KMS-11 (cell line): ENCODE results near the gene MTHFSD.

Experiments used
- H2AFZ ChIP-seq: fragments of 200-600 bp; sonication (generic); 2 replicates; pipeline ENCODE4 v1.6.1; 2016; ENCODE audit warnings: antibody characterized with exemption, mixed run types, low read depth
- H3K27ac ChIP-seq: fragments of 200-600 bp; sonication (generic); 2 replicates; pipeline ENCODE4 v1.6.1; 2016; ENCODE audit warnings: mild to moderate bottlenecking, mixed run types
- H3K27me3 ChIP-seq: fragments of 200-600 bp; sonication (generic); 2 replicates; pipeline ENCODE4 v1.6.1; 2017; ENCODE audit warnings: mild to moderate bottlenecking, low read depth, mixed run types, moderate library complexity; ENCODE audit not compliant: insufficient read depth
- H3K36me3 ChIP-seq: fragments of 200-600 bp; sonication (generic); 2 replicates; pipeline ENCODE4 v1.6.1; 2017; ENCODE audit warnings: mild to moderate bottlenecking, mixed run types; ENCODE audit not compliant: insufficient read depth
- H3K4me1 ChIP-seq: fragments of 200-600 bp; sonication (generic); 2 replicates; pipeline ENCODE4 v1.6.1; 2016; ENCODE audit warnings: mild to moderate bottlenecking, low read depth, mixed run types; ENCODE audit not compliant: poor library complexity, severe bottlenecking
- H3K4me2 ChIP-seq: fragments of 200-600 bp; sonication (generic); 2 replicates; pipeline ENCODE4 v1.7.0; 2016; ENCODE audit warnings: mild to moderate bottlenecking, mixed run types
- H3K4me3 ChIP-seq: fragments of 200-600 bp; sonication (generic); IDR thresholded peaks from 2 replicates; pipeline ENCODE4 v1.6.1; 2017; ENCODE audit warnings: low read depth, low read length, mixed read lengths; ENCODE audit not compliant: insufficient read depth
- H3K79me2 ChIP-seq: fragments of 200-600 bp; sonication (generic); 2 replicates; pipeline ENCODE4 v1.6.1; 2016; ENCODE audit warnings: low read depth, mixed run types; ENCODE audit not compliant: insufficient read depth
- H3K9ac ChIP-seq: fragments of 200-600 bp; sonication (generic); 2 replicates; pipeline ENCODE4 v1.6.1; 2016; ENCODE audit warnings: mild to moderate bottlenecking, mixed run types
- H4K20me1 ChIP-seq: fragments of 200-600 bp; sonication (generic); 2 replicates; pipeline ENCODE4 v1.6.1; 2016; ENCODE audit warnings: mild to moderate bottlenecking, mixed run types; ENCODE audit not compliant: insufficient read depth
- CTCF ChIP-seq: fragments of 200-600 bp; sonication (generic); conservative IDR thresholded peaks from 2 replicates; pipeline ENCODE4 v1.6.1; 2017; ENCODE audit warnings: low read depth, mild to moderate bottlenecking, antibody characterized with exemption, low read length, moderate library complexity, mixed read lengths

MTHFSD gene

DNA sequence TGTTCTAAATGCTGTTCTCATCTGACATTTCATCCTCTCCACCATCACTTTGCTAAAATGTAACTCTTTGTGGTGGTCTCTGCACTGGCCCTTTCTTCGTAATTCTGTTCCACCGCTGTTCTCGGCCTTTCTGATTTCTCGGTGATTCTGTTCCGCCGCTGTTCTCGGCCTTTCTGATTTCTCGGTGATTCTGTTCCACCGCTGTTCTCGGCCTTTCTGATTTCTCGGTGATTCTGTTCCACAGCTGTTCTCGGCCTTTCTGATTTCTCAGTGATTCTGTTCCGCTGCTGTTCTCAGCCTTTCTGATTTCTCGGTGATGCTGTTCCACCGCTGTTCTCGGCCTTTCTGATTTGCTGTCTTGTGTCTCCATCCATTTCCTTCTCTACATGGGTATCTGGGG is 32.4 kb downstream of the MTHFSD start:
- no peaks in the 10 kb centered on the region for H3K4me1 ChIP-seq
- no peaks in the 10 kb centered on the region for H3K79me2 ChIP-seq
- H2AFZ ChIP-seq, result no peak overlapping the region
- TF ChIP-seq CTCF, result no peak
- H4K20me1 ChIP-seq, result no peaks in the 10 kb centered on the region
- H3K27ac ChIP-seq, result no peak overlapping the region
- no peak overlapping the region for H3K9ac ChIP-seq
- no peak overlapping the region for H3K4me3 ChIP-seq
- H3K27me3 ChIP-seq, result peaks cover 32% of the 10 kb centered on the region; the same call in 1 of the 2 replicates
- H3K4me2 ChIP-seq, result no peak overlapping the region
- H3K36me3 ChIP-seq, result no peaks in the 10 kb centered on the region

- Histone ChIP-seq H3K4me1 (no peaks in the 10 kb centered on the region), H3K27me3 (peaks cover 38% of the 10 kb centered on the region; the same call in 1 of the 2 replicates), H3K4me3 (no peak overlapping the region), H3K36me3 (no peaks in the 10 kb centered on the region), H4K20me1 (no peaks in the 10 kb centered on the region), H3K79me2 (no peaks in the 10 kb centered on the region), H3K4me2 (no peak overlapping the region), H3K9ac (no peak overlapping the region), H3K27ac (no peak overlapping the region), H2AFZ (no peak overlapping the region)
- TF ChIP-seq CTCF, result no peak
Measured at GRCh38 chr16:86521236-86522197, 33.5 kb downstream of the MTHFSD start.

GRCh38 chr16:86520317-86521210 is 34.5 kb downstream of the MTHFSD start:
- no peak overlapping the region for H2AFZ ChIP-seq
- H3K4me1 ChIP-seq, result no peaks in the 10 kb centered on the region
- TF ChIP-seq CTCF, result no peak; the same call in none of the 2 replicates
- H3K36me3 ChIP-seq, result no peaks in the 10 kb centered on the region
- peaks cover 44% of the 10 kb centered on the region; the same call in 1 of the 2 replicates for H3K27me3 ChIP-seq
- peak overlapping the region; percentile 31; the same call in 1 of the 2 replicates for H3K4me2 ChIP-seq
- H4K20me1 ChIP-seq, result no peaks in the 10 kb centered on the region
- H3K27ac ChIP-seq, result no peak overlapping the region
- no peak overlapping the region for H3K9ac ChIP-seq
- no peak overlapping the region for H3K4me3 ChIP-seq
- H3K79me2 ChIP-seq, result no peaks in the 10 kb centered on the region

GRCh38 chr16:86519649-86520316 is 35.3 kb downstream of the MTHFSD start:
- Histone ChIP-seq H3K79me2 (no peaks in the 10 kb centered on the region), H3K27me3 (peaks cover 52% of the 10 kb centered on the region; the same call in 1 of the 2 replicates), H2AFZ (no peak overlapping the region), H3K9ac (no peak overlapping the region), H3K27ac (no peak overlapping the region), H4K20me1 (no peaks in the 10 kb centered on the region), H3K4me3 (no peak overlapping the region), H3K4me1 (no peaks in the 10 kb centered on the region), H3K4me2 (peak overlapping the region; percentile 31; the same call in 1 of the 2 replicates), H3K36me3 (no peaks in the 10 kb centered on the region)
- TF ChIP-seq CTCF, result peak; percentile 90
